A549 (cell line): ENCODE results near the gene ORMDL2. TPM values are rescaled to one million over a fixed set of nuclear protein-coding genes. Genes with fewer than 3 reads are reported as not detected.

Source experiments
- ATAC-seq, 2 experiments: fragments of 200-7000 bp in 1 of 2; fragments of >200 bp in 1 of 2; cut with Nextera tagmentation in 1 of 2; cut with Tn5 transposase in 1 of 2; 3 replicates each; pipeline versions ENCODE4 v1.8.0 to v1.9.1; 2018 to 2020; ENCODE audit warnings: mild to moderate bottlenecking in 1 of 2, moderate library complexity in 1 of 2
- CTCF ChIA-PET: fragments of 300-600 bp; sonication (Branson Sonifier 250); formaldehyde crosslinking; extraction: SDS; loops from one replicate; lab custom pipeline; 2021; ENCODE audit warnings: antibody characterized with exemption, inconsistent platforms; lab: Yijun Ruan, JAX
- POLR2A ChIA-PET: fragments of 350-600 bp; formaldehyde crosslinking; extraction: SDS; loops from one replicate; lab custom pipeline; 2021; ENCODE audit warnings: antibody characterized with exemption, inconsistent platforms; lab: Yijun Ruan, JAX
- DNase-seq, 2 experiments: peaks; one replicate each; pipeline versions ENCODE4 v3.0.0 to v3.0.0-alpha.2; 2011 to 2016; ENCODE audit warnings: low read depth in 1 of 2, low spot score in 1 of 2
- FAIRE-seq: peaks from 2 replicates; lab custom pipeline; 2011; peaks lifted over from hg19 to GRCh38; lab: Jason Lieb, UNC
- H3K27ac ChIP-seq, 2 experiments: fragments of >200 bp; sonication (Bioruptor Twin); formaldehyde crosslinking; 3 replicates each; pipeline ENCODE4 v1.5.1; 2016 to 2017
- H3K4me1 ChIP-seq: fragments of >200 bp; sonication (Bioruptor Twin); formaldehyde crosslinking; 3 replicates; pipeline ENCODE4 v1.6.1; 2016
- H3K4me2 ChIP-seq: fragments of >200 bp; sonication (Bioruptor Twin); formaldehyde crosslinking; 3 replicates; pipeline ENCODE4 v1.6.1; 2016
- H3K4me3 ChIP-seq: fragments of >200 bp; sonication (Bioruptor Twin); formaldehyde crosslinking; 3 replicates; pipeline ENCODE4 v1.5.1; 2016
- H3K9me3 ChIP-seq: fragments of >200 bp; sonication (Bioruptor Twin); formaldehyde crosslinking; 3 replicates; pipeline ENCODE4 v1.6.1; 2016
- ATOH8 ChIP-seq: fragments of 250-450 bp; sonication (Bioruptor Pico); IDR thresholded peaks from 2 replicates; pipeline ENCODE4 v1.5.0; 2020; ENCODE audit warnings: low read depth, mild to moderate bottlenecking, moderate library complexity
- BHLHE40 ChIP-seq: IDR thresholded peaks from 2 replicates; pipeline ENCODE4 v1.6.1; 2012; ENCODE audit warnings: low read depth, low read length, inconsistent platforms
- CBX8 ChIP-seq: fragments of 200-600 bp; sonication (generic); IDR thresholded peaks from 2 replicates; pipeline ENCODE4 v1.6.1; 2016
- CTCF ChIP-seq: fragments of >200 bp; sonication (Bioruptor Twin); formaldehyde crosslinking; IDR thresholded peaks from 3 replicates; pipeline ENCODE4 v1.5.1; 2016
- E2F6 ChIP-seq: IDR thresholded peaks from 2 replicates; pipeline ENCODE4 v1.6.1; 2012; ENCODE audit warnings: low read depth, borderline replicate concordance
- EHF ChIP-seq: fragments of 250-450 bp; sonication (Bioruptor Pico); IDR thresholded peaks from 2 replicates; pipeline ENCODE4 v1.5.0; 2020; ENCODE audit warnings: mild to moderate bottlenecking
- FOSL2 ChIP-seq, 2 experiments: fragments of 450-650 bp in 1 of 2; fragments of >200 bp in 1 of 2; sonication (Bioruptor Twin) in 1 of 2; formaldehyde crosslinking; IDR thresholded peaks; 2 replicates each; pipeline versions ENCODE4 v1.5.0 to v1.6.1; 2016 to 2020; ENCODE audit warnings: mild to moderate bottlenecking in 1 of 2, moderate library complexity in 1 of 2
- FOXS1 ChIP-seq: fragments of 250-450 bp; sonication (Bioruptor Pico); IDR thresholded peaks from 2 replicates; pipeline ENCODE4 v1.5.0; 2020; ENCODE audit warnings: mild to moderate bottlenecking, moderate library complexity
- JUN ChIP-seq, 2 experiments: fragments of >200 bp; sonication (Bioruptor Twin); formaldehyde crosslinking; IDR thresholded peaks; 2 replicates in 1 of 2; 3 replicates in 1 of 2; pipeline ENCODE4 v1.6.1; 2016 to 2017
- KDM1A ChIP-seq: fragments of 200-600 bp; sonication (generic); IDR thresholded peaks from 2 replicates; pipeline ENCODE4 v1.6.1; 2016; ENCODE audit warnings: low read depth, mild to moderate bottlenecking
- KDM5A ChIP-seq: fragments of 200-600 bp; sonication (generic); IDR thresholded peaks from 2 replicates; pipeline ENCODE4 v1.6.1; 2016; ENCODE audit warnings: antibody characterized with exemption, mild to moderate bottlenecking
- MYC ChIP-seq: IDR thresholded peaks from 2 replicates; pipeline ENCODE4 v1.6.1; 2012; ENCODE audit warnings: mild to moderate bottlenecking, inconsistent platforms, low read length, improper control_type of control experiment, borderline replicate concordance
- POLR2AphosphoS2 ChIP-seq: conservative IDR thresholded peaks from 2 replicates; pipeline ENCODE4 v1.6.1; 2012; ENCODE audit warnings: low read length, improper control_type of control experiment, inconsistent platforms
- RAD21 ChIP-seq, 2 experiments: fragments of >200 bp in 1 of 2; sonication (Bioruptor Twin) in 1 of 2; formaldehyde crosslinking in 1 of 2; IDR thresholded peaks in 1 of 2; conservative IDR thresholded peaks in 1 of 2; 2 replicates in 1 of 2; 3 replicates in 1 of 2; pipeline ENCODE4 v1.6.1; 2012 to 2018; ENCODE audit warnings: inconsistent platforms in 1 of 2
- RARB ChIP-seq: fragments of 250-450 bp; sonication (Bioruptor Pico); IDR thresholded peaks from 2 replicates; pipeline ENCODE4 v1.8.0; 2021; ENCODE audit warnings: mild to moderate bottlenecking, moderate library complexity
- REST ChIP-seq: fragments of 200-600 bp; sonication (generic); IDR thresholded peaks from 2 replicates; pipeline ENCODE4 v1.6.1; 2016; ENCODE audit warnings: antibody characterized with exemption, mild to moderate bottlenecking, moderate library complexity
- RFX5 ChIP-seq: fragments of 450-650 bp; IDR thresholded peaks from 2 replicates; pipeline ENCODE4 v1.7.1; 2014; ENCODE audit warnings: antibody characterized with exemption, mild to moderate bottlenecking, moderate library complexity
- RNF2 ChIP-seq: fragments of 200-600 bp; sonication (generic); IDR thresholded peaks from 2 replicates; pipeline ENCODE4 v1.6.1; 2016; ENCODE audit warnings: low read depth, mild to moderate bottlenecking, antibody characterized with exemption, moderate library complexity, borderline replicate concordance
- SREBF2 ChIP-seq: fragments of 450-650 bp; IDR thresholded peaks from 2 replicates; pipeline ENCODE4 v1.6.1; 2014; ENCODE audit warnings: mild to moderate bottlenecking, moderate library complexity
- TFCP2L1 ChIP-seq: fragments of 250-450 bp; sonication (Bioruptor Pico); IDR thresholded peaks from 2 replicates; pipeline ENCODE4 v1.5.0; 2021; ENCODE audit warnings: mild to moderate bottlenecking
- WGBS: methylation state at CpG from one replicate; pipeline ENCODE4 v1.1.6; 2017; ENCODE audit errors: missing lambda C conversion rate; 5-methylcytosine and 5-hydroxymethylcytosine counted together
- polyA plus RNA-seq, 4 experiments: library from polyadenylated mRNA; depleted of rRNA in 3 of 4; stranded (reverse); fragments of >200 nt; fragmentation: RNase III in 1 of 4; extraction: RNeasy Plus Mini Kit Qiagen cat#74134 plus additional on column Dnase treatment in 1 of 4; gene quantifications; 2 replicates in 3 of 4; 3 replicates in 1 of 4; pipeline ENCODE4 v1.2.3, GENCODE V29; 2011 to 2017

Gene ORMDL2
- polyA plus RNA-seq, 2 of the 4 experiments (the other 2 are of a cell fraction) = 79.0 to 93.6 TPM

DNA sequence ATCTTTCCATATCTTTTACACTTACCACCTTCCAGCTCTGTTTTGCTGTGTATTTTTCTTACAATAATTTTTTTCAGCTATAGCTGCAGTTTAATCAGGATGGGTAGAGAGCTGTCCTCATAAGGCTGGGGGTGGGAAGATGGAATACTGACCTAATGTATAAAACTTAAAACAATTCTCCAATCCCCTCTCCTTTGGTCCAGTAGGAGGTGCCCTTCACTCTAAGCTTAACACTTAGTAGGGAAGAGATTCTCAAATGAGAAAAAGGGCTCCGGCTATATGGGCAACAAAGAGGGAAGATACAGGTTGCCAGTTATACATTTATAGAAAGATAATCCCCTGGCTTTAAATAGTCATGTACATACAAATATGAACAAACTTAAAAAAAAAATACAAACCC, 2.8 kb downstream of the ORMDL2 start:
- no peak overlapping the region for H3K4me2 ChIP-seq
- ATAC-seq (no peak), DNase-seq (peak; percentile 41 to 44), FAIRE-seq (no peak)
- 96% methylated on average over 1 of the region's 1 CpG for WGBS
- TF ChIP-seq FOSL2 (IDR thresholded peaks at IDR 0.05) = no peak
- TF ChIP-seq FOSL2 (CRISPR knock-in tag; IDR thresholded peaks at IDR 0.05) = no peak
- TF ChIP-seq RARB = no peak
- TF ChIP-seq POLR2AphosphoS2 = no peak
- TF ChIP-seq KDM5A = no peak
- no peak for TF ChIP-seq E2F6
- no peak for TF ChIP-seq KDM1A
- TF ChIP-seq CTCF = peak; percentile 38
- TF ChIP-seq JUN (IDR thresholded peaks at IDR 0.05) = no peak
- TF ChIP-seq EHF = no peak
- no peak for TF ChIP-seq MYC
- TF ChIP-seq RFX5 = no peak
- peak in 1 of 2 experiments; percentile 15; a peak in 1 of 5 replicates for TF ChIP-seq RAD21 (conservative IDR thresholded peaks at IDR 0.05 in 1 of 2, IDR thresholded peaks at IDR 0.05 in 1 of 2)
- TF ChIP-seq TFCP2L1 (CRISPR knock-in tag) = no peak
- H3K9me3 ChIP-seq = no peaks in the 10 kb centered on the region
- POLR2A ChIA-PET = interaction anchor here (1.9 kb wide), 1 partner anchor 9 kb away, joined by 13 read pairs; the partner anchor contains the start of gene DNAJC14
- no peak overlapping the region for H3K4me3 ChIP-seq
- no peak overlapping the region for H3K27ac ChIP-seq
- CTCF ChIA-PET = interaction anchor here (0.6 to 4.6 kb wide), 8 partner anchors 8 to 438 kb away, joined by 3 to 17 read pairs (median 10); partner anchors contain the start of gene ANKRD52
- H3K4me1 ChIP-seq = peaks cover 42% of the 10 kb centered on the region

GRCh38 chr12:55822228-55822627, 4.4 kb downstream of the ORMDL2 start:
- Histone ChIP-seq H3K4me2 (no peak overlapping the region), H3K9me3 (no peaks in the 10 kb centered on the region), H3K4me1 (peaks cover 42% of the 10 kb centered on the region), H3K4me3 (no peak overlapping the region), H3K27ac (no peak overlapping the region)
- POLR2A ChIA-PET = no interaction called here
- TF ChIP-seq ATOH8 (CRISPR knock-in tag) (no peak), EHF (no peak), SREBF2 (no peak), CTCF (peak; percentile 56), FOXS1 (CRISPR knock-in tag) (no peak), BHLHE40 (no peak), REST (no peak), RNF2 (no peak), CBX8 (no peak)
- FAIRE-seq (no peak), DNase-seq (peak; percentile 44 to 62), ATAC-seq (no peak)
- WGBS = 24% methylated on average over 6 of the region's 6 CpGs
- CTCF ChIA-PET = interaction anchor here (2.1 to 4.6 kb wide), 4 partner anchors 84 to 118 kb away, joined by 9 to 16 read pairs (median 14); no protein-coding TSS in a partner anchor
